Activated T-cell treated with anti-CD3 and anti-CD28 coated beads for 48 hours (primary cell): ENCODE results near the gene MRPL39.

Experiments
- DNase-seq: peaks from one replicate; pipeline ENCODE4 v3.0.0-alpha.2; 2020; ENCODE audit warnings: low read depth

The MRPL39 gene

DNA sequence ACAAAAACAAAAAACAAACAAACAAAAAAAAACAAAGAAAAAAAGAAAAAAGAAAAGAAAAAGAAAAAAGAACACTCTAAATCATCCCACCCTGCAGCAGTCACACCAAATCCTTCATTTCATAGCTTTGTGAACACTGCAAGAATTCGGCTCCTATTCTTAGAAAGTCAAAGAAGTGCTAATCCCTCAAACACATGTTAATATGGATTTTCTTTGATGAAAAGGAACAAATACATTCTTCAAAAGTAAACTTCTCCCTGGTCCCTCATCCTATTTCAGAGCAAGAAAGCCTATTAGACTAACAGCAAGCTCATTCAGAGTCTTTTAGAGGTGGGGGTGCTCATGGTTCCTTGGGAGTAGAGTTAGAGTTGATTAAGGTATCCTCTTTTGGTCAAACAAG is 7.2 kb upstream of the MRPL39 start:
- DNase-seq = no peak

- DNase-seq = peak; percentile 70
Observed at GRCh38 chr21:25608044-25608737, 910 bp upstream of the MRPL39 start.

DNA sequence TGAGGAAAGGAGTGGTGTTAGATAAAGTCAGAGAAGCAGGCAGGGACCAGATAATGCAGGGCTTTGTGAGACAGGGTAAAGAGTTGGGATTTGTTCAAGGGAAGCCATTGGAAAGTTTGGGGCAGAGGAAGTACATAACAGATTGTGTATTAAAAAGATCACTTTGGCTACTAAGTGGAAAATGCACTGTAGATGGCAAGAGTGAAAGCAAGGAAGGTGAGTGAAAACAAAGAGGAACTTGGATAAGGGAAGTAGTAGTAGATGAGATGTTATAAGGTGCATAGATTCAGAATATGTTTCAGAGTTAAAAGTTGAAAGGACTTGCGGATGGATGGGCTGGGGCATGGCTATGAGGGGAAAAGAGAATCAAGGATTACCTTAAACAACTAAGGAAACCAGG is 17.4 kb downstream of the MRPL39 start:
- no peak for DNase-seq

GRCh38 chr21:25586791-25587190 is 20.5 kb downstream of the MRPL39 start:
- no peak for DNase-seq

GRCh38 chr21:25586326-25586725 is 21.0 kb downstream of the MRPL39 start:
- DNase-seq = no peak

DNA sequence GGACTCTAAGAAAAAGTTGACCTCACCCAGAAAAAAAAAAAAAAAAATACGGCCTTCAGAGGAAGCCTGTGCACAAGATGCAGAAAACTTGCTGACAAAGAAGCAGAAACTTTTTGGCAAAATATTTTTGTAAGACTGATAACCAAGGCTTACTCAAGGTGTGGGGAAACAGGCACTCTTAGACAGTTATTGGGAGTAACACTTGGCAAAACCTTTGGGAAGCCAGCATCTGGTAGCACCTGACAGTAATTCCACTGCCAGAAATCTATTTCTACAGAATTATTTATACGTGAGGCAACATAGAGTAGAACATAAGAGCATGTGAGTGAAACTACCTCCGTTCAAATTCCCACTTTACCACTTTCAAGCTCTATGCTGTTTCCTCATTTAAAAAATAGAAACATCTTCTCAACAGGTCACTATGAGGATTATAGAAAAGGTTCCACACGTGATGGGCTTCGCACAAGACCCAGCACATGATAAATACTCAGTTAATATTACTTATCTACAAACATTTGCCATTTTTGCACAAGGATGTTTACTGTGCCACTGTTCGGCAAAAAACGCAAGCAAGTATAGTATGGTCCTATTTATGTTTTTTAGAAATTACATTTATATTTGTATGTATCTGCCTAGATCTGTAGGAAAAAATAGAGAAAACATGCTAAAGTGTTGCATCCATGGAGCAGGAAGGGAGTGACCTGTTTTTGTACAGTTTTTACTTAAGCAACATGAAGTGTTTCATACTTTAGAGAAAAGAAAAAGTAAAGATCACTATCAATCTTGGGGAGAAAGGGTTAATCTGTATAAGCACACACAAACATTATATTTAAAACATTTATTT is 22.2 kb downstream of the MRPL39 start:
- DNase-seq = no peak

- no peak for DNase-seq
Observed at GRCh38 chr21:25583370-25584130, 23.7 kb downstream of the MRPL39 start.

GRCh38 chr21:25582888-25583287 is 24.4 kb downstream of the MRPL39 start:
- DNase-seq = no peak

- DNase-seq = no peak
Observed at GRCh38 chr21:25582164-25582790, 25.0 kb downstream of the MRPL39 start.

GRCh38 chr21:25581582-25581981 is 25.7 kb downstream of the MRPL39 start:
- no peak for DNase-seq

GRCh38 chr21:25580912-25581260 is 26.4 kb downstream of the MRPL39 start:
- no peak for DNase-seq

DNA sequence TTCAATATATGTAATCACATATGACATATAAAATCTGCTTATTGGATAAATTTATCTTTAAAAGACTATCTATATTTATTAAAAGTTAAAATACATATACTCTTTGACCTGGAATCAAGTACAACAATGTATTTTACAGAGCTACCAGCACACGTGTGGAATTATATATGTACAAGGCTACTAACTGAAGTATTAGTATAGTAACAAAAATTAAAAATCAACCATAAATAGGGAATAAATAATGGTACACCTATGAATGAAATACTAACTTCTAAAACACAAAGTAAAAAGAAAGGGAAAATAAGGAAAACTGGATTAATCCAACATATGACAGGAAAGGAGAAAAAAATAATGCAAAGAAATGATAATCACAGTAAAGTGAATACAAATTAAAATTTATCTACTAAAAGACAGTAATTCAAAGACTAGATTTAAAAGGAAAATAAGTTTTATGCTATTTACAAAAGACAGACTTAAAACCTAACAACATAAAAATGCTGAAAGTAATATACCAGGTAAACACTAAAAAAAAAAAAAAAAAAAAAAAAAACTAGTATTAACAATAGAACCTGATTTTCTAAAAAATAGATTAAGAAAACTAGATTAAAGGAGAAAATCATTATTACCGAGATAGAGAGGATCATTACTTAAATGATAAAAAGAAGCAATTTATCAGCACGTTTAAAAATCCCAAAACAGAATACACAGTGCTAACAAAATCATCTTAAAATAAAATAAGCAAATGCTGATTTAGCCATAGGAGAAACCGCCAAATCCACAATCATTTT is 27.9 kb downstream of the MRPL39 start:
- DNase-seq = no peak

DNA sequence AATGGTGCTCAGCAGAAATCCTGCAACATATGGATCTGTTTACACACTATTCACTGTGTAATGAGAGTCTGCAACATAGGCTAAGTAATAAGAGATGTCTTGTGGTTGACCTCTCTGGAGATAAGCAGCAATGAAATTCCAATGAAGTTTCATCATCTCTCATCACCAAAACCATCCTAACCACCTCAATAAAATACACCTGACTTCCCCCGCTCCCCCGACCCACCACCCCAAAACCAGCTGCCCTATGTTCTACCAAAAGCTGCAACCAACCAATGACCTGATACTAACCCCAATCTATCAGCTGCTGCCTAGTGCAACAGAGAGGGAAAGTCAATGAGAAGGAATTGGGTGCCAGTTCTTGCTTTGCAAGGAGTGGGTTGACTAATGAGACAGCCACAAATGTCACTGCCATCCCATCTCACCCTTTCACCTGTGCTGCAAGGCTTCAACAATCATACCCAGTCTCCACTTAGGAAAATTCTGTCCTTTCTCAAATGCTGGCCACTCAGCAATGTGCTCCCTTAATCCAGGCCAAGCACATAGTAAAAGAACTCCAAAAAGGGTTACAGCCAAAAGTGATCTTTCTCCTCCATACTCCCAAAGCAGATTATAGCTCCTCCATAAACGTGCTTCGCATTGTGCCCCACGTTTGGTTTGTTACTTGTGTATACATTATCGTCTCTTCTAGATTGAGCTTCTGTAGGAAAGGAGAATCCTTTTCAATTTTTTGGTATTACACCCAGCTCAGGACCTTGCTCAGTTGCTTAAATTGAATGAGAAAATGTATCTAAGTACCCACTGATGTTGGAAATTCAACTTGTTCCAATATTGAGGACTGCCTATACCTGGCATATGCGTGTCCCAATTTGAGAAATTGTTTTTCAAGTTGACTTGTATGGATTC is 29.0 kb downstream of the MRPL39 start:
- DNase-seq = peak; percentile 60

DNA sequence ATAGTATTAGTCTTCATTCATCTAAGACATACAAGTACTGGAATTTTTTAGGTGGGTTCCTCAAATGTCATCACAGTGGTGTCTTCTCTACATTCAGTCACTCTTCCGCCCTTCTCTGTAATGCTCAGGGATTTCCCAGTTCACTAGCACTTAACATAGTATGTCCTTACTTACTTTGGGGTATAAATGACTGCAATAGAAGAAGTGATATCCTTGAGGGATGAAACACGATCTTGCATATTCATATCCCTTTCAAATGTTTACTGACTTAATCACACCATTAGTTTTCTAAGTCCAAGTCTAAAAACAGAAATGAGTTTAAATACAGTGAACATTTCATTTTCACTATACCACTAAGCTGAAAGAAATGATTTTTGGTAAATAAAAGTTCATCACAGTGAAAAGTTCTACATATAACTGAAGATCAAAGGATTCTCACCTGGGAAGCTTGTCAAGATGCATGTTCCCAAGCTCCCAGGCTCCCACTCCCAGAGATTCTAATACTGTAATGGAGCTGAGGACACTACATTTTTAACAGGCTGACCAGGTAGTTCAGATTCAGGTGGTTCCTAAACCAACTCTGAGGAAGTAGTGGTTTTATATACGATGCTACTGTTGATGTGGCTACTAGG is 29.7 kb downstream of the MRPL39 start:
- DNase-seq = no peak

GRCh38 chr21:25573409-25574206 is 33.7 kb downstream of the MRPL39 start:
- peak; percentile 61 for DNase-seq

DNA sequence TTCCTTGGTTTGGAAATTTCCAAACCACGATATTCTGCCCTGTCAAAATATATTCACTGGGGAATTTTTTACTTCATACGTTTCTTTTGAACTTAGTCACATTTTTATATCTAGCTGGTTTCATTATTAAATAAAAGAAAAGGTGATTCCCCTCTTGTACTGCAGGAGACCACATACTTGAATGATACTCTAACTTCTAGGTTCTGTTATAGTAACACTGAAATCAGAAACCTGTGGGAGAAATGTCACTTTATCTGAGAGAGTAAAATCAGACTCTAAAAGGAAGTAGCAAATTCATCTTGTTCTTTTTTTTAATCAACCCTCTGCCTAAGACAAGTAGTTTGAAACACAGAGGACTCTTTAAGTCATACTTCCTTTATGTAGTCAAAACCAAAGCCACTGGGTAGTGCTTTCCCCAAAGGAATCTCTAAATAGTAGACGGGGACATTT is 34.4 kb downstream of the MRPL39 start:
- DNase-seq = no peak

GRCh38 chr21:25571726-25572121 is 35.6 kb downstream of the MRPL39 start:
- no peak for DNase-seq

DNA sequence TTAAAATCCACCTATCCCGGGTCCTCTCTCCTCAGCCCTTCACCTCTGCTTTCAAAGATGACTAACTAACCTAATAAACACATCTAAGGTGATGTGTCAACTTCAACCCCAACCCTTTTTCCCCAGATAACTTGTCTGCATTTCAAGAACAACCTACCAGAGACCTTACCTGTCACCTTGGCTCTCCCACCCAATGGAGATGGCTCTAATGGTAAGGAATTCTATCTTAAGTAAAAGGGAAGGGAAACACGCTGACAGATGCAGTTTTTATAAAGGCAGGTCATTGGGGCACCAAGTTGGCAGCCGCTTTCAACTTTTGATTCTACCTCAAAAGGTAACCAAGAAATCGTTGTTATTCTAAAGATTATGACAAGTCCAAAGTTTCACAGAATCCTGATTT is 37.6 kb downstream of the MRPL39 start:
- DNase-seq = no peak

GRCh38 chr21:25569084-25569483 is 38.2 kb downstream of the MRPL39 start:
- DNase-seq = no peak
